MV-4-11 (cell line): ENCODE measurements around the gene RPS19BP1.

ENCODE experiments used
- DNase-seq: peaks from one replicate; lab custom pipeline; 2025; lab: John Stamatoyannopoulos, UW

Gene RPS19BP1

GRCh38 chr22:39559456-39560105 is 27.0 kb upstream of the RPS19BP1 start:
- no peak for DNase-seq

DNA sequence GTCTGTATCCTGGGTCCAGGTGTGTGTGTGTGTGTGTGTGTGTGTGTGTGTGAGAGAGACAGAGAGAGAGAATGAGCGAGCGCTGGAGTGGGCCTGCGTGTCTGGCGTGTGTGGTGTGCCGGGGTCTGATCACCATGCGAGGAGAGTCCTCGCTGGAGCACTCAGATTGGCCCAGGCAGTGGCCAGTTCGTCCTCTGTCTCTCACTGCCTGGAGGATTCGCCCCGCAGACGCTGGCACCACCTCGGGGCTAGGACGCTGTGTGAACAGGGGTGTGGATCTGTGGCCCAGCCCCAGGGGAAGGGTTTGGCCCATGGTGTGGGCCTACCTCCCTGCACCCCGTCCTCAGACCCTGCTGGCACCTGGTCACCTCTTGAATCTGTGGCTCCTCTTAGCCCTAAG is 26.4 kb upstream of the RPS19BP1 start:
- DNase-seq, result no peak

DNA sequence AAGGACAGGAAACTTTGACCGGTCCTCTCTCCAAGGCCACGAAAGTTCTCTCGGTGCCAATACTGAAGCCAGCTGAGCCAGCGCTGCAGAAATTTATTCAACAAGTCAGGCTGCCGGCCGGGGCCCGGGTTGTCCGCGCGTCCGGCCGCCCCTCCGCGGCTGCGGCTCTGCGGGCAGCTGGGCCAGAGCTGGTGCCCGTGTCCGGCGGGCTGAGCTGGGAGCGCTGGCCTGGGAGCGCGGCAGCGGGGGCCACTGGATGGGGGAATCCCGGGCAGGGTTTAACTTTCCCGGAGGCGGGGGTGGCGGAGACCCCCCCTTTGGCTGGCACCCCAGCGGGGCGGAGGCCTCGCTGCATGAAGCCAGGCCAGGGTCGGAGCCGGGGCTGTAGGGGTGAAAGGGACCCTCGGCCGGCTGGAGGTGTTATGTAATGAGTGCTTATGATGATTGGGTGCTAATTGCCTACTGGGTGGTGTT is 25.7 kb upstream of the RPS19BP1 start:
- no peak for DNase-seq

DNA sequence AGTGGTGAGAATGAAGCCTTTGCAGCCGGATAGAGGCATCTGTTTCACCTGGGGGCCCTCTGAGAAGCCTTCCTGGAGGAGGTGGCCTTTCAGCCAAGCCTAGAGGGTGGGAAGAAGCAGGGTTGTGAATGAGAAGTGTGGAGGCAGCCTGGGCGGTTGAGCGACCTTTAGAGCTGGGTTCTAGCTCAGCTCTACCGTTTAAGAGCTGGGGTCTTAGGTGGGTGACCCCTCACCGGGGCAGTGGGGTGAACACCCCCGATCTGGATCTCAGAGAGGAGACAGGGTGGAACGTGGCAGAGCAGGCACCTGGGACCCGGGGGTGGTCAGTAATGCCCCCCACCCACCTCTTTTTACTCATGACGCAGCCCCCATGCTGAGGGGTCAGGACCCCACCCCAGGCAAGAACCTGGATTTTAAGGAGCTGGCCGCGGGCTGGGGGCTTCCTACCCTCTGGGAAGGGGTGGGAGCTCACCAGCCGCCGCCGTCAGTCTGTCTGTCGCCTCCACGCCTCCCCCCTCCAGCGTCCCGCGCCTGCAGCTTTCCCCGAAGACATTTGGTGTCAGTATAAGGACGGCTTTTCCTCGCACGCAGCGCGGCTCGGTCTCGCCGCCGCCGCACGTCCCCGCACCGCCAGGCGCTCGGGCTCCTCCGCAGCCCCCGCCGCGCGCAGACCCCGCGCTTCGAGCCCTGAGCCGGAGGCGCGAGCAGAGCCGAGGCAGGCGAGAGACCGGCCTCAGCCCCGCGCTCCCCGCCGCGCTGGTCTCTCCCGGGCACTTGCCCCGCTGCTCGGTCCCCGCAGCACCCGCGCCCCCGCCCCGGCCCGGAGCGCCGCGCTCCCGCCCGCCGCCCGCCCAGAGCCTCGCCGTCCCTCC is 24.7 kb upstream of the RPS19BP1 start:
- no peak for DNase-seq

DNA sequence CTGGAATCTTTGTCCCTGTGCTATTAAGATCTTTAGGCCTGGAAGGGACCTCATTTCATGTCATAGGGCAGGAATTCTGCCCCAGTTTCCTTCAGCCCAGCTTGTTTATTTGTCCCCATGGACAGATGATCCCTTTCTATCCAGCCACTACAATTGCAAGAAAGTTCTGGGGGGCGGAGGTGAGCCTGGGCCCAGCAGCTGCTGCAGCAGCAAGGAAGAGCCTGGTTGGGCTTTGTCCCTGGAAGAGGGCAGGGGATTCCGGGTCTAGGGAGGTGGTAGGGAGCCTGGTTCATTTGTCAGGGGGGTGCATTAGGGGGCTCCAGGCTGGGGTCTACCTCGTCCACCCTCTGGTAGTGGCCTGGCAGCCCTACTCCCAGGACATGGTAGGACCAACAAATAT is 21.6 kb upstream of the RPS19BP1 start:
- no peak for DNase-seq

DNA sequence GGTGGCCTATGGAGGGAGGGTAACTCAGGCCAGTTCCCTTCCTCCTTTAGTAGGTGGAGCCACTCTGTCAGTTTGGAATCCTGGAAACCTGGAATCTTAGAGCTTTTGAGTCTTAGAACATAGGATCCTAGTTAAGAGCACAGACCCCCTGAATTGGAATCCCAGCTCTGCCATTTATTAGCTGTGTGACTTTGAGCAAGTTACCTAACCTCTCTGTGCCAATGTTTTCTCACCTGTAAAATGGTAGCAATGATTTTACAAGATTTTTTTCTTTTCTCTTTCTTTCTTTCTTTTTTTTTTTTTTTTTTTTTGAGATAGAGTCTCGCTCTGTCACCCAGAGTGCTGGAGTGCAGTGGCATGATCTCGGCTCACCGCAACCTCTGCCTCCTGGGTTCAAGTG is 20.9 kb upstream of the RPS19BP1 start:
- no peak for DNase-seq

- no peak for DNase-seq
Observed at GRCh38 chr22:39547587-39547947, 15.0 kb upstream of the RPS19BP1 start.

- peak; percentile 54 for DNase-seq
Observed at GRCh38 chr22:39546889-39547586, 14.5 kb upstream of the RPS19BP1 start.

DNA sequence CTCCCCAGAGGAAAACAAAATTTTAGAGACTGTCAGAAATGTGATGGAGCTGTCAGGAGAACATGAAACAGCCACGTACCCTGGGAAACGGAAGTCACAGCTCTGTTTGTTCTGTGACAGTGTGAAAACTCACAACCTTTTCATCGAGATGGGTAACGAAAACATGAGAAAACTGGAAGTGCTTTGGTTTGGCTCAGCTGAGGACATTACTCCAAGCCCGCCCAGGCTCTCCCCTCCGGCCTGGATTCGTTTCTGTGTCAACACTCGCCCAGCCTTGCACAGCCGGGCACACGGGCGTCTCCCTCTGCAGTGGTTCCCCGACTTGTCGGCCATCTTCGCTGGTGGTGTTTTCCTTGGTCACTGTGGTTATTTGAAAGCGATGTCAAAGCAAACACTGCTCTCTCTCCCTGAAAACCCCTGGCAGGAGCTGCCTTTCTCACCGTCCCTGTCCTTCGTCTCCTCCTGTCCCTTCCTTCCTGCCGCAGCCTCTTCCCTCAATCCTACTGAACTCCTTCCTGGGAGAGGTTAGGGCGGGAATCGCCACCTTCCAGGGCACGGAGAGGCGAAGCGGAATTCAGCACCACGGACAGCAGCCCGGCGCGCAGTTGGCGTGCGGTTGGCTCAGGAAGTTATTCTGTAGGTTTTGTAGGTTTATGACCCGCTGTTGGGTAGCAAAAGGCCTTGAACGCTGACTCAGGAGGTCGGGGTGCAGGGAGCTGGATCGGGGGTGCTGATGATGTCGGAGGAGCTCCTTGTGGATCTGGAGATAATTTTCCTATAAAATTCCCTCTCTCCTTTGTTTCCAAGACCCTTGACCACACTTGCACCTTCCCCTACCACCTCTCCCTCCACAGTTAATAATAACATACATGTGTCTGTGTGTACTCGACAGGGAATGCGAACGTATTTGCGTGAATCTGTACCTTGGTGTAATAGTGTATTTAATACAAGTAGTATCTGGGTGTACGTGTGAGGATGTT is 13.1 kb upstream of the RPS19BP1 start:
- DNase-seq, result no peak

GRCh38 chr22:39543095-39543494 is 10.5 kb upstream of the RPS19BP1 start:
- DNase-seq, result no peak

GRCh38 chr22:39537975-39538374 is 5.4 kb upstream of the RPS19BP1 start:
- DNase-seq, result no peak

DNA sequence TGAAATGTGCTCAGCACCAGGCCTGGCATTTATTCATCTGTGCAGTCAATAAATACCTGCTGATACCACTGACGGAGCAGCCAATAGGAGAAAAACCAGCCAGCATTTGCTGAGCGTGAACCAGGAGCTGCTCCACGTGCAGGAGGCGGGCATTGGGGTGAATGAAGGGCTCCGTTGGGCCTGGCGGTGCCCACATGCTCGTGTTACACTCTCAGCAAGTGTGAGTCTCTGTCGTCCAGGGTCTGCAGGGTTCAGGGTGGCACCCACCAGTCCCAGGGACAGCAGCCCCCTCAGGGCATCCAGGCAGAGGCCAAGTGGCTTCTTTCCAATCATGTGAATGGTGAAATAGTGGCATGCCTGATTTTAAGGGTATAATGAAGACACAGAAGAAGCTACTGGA is 4.2 kb upstream of the RPS19BP1 start:
- no peak for DNase-seq

- DNase-seq, result no peak
Observed at GRCh38 chr22:39535831-39536449, 3.4 kb upstream of the RPS19BP1 start.

DNA sequence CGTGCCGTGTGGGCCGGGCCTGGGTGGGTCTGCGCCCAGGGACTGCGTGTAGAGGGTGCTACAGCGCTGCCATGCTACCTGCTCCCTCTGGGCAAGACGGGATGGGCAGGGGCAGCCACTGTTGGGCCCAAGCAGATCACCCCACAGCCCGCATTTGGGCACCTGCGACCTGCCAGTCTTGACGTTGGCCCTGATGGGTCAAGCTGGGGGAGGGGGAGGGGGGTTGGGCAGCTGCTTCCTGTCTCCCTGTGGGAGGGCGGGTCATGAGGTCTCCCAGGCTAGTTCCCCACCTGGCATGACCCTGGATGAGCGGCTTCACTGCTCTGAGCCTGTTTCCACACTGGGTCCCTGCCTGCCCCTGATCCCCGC is 2.8 kb upstream of the RPS19BP1 start:
- no peak for DNase-seq

DNA sequence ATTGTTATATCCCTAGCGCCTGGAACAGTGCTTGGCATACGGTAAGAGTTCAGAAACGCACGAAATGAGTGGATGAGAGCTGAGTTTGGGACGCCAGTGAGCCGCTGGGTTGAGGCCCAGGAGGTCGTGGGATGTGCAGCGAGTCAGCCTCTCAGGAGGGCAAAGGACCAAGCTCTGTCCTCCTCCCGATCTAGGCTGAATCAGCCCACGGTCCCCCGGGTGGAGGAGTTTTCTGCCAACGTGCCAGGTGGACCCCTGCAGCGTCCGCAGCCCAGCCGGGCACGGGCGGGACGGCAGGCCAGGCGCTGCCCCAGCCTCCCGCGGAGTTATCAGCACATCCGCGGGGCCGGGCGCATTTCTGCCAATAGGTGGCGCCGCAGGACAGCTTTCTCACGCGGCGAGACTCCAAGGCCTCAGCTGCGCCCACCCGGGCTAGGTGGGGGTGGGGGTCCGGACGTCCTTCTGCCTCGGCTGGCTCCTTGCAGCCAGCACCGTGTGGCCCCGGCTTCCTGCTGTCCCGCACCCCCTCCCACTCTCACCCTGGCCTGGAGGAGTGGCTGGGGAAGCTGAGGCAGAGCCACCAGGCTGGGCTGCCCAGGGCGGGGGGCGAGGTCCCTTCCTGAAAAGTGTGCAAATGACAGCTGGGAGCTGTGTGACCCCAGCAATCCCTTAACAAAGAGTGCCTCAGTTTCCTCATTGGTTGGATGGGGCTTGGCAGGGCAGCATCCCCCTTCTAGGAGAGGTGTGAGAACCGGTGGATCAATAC is 2.2 kb upstream of the RPS19BP1 start:
- peak; percentile 34 for DNase-seq

- DNase-seq, result no peak
Observed at GRCh38 chr22:39534092-39534506, 1.6 kb upstream of the RPS19BP1 start.

GRCh38 chr22:39530692-39531331 is 1.7 kb downstream of the RPS19BP1 start:
- DNase-seq, result peak; percentile 62

DNA sequence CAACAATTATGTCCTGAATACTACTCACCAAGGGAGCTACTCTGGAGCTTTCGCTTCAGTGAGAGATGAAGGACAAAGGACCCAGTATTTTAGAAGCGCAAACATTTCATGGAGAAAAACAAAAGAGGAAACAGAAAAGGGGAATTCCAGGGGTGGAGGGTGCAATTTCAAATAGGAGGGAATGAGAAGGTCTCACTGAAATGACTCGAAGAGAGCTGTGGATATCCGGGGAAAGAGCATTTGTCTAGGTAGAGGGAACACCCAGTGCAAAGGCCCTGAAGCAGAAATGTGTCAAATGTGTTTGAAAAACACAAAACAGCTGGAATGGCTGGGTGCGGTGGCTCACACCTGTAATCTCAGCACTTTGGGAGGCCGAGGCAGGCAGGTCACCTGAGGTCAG is 2.4 kb downstream of the RPS19BP1 start:
- DNase-seq, result no peak

DNA sequence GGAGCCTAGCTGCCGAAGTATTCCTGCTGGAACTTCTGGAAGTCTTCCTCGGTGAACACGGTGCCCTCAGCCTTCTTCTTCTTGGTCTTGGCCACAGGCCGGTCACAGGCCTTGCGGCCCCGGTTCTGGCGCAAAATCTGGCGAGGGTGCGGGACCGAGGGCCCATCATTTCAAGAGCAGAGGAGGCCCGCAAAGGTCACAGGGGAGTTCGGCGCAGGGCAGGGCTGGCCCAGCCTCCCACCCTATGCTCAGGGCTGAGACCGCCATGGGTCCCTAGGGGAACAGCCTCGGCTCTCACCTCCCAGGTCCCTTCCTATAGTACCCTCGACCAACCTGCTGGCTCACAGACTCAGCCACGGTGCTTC is 3.1 kb downstream of the RPS19BP1 start:
- DNase-seq, result no peak
